HUES48 (cell line): Measurements from ENCODE around the gene DIP2B.

ENCODE experiments used
- H3K27ac ChIP-seq: one replicate; pipeline ENCODE4 v1.7.0; 2013; ENCODE audit warnings: low read depth, low read length, inconsistent platforms
- H3K27me3 ChIP-seq: 2 replicates; pipeline ENCODE4 v1.6.1; 2013; ENCODE audit warnings: mild to moderate bottlenecking, low read length; ENCODE audit not compliant: control insufficient read depth, insufficient read depth
- H3K36me3 ChIP-seq: 2 replicates; pipeline ENCODE4 v1.6.1; 2013; ENCODE audit warnings: low read length; ENCODE audit not compliant: control insufficient read depth, insufficient read depth
- H3K4me1 ChIP-seq: 2 replicates; pipeline ENCODE4 v1.6.1; 2013; ENCODE audit warnings: mild to moderate bottlenecking, low read length; ENCODE audit not compliant: control insufficient read depth, insufficient read depth
- H3K4me3 ChIP-seq: 2 replicates; pipeline ENCODE4 v1.5.1; 2013; ENCODE audit warnings: mild to moderate bottlenecking, low read depth, low read length
- H3K9ac ChIP-seq: 2 replicates; pipeline ENCODE4 v1.6.1; 2013; ENCODE audit warnings: mild to moderate bottlenecking, low read depth, low read length, moderate library complexity
- H3K9me3 ChIP-seq: 2 replicates; pipeline ENCODE4 v1.6.1; 2013; ENCODE audit warnings: low read length; ENCODE audit not compliant: control insufficient read depth, insufficient read depth

DIP2B gene

GRCh38 chr12:50686406-50686805, 181.6 kb downstream of the DIP2B start:
- Histone ChIP-seq H3K36me3 (peaks cover 55% of the 10 kb centered on the region), H3K9ac (no peak overlapping the region)

GRCh38 chr12:50686976-50687375, 182.2 kb downstream of the DIP2B start:
- peak overlapping the region; percentile 35 for H3K27ac ChIP-seq
- no peaks in the 10 kb centered on the region for H3K4me1 ChIP-seq
- peaks cover 53% of the 10 kb centered on the region for H3K36me3 ChIP-seq
- H3K9me3 ChIP-seq, result no peaks in the 10 kb centered on the region
- H3K9ac ChIP-seq, result no peak overlapping the region
- no peaks in the 10 kb centered on the region for H3K27me3 ChIP-seq
- no peak overlapping the region; the same call in 1 of the 2 replicates for H3K4me3 ChIP-seq

More at GRCh38 chr12:50686406-50686805, 181.6 kb downstream of the DIP2B start:
- Histone ChIP-seq H3K4me1 (no peaks in the 10 kb centered on the region), H3K9me3 (no peaks in the 10 kb centered on the region), H3K4me3 (no peak overlapping the region; the same call in 1 of the 2 replicates), H3K27me3 (no peaks in the 10 kb centered on the region), H3K27ac (no peak overlapping the region)

GRCh38 chr12:50689437-50689836, 184.7 kb downstream of the DIP2B start:
- Histone ChIP-seq H3K36me3 (peaks cover 59% of the 10 kb centered on the region), H3K27ac (no peak overlapping the region), H3K9me3 (no peaks in the 10 kb centered on the region), H3K4me3 (no peak overlapping the region), H3K9ac (no peak overlapping the region), H3K4me1 (no peaks in the 10 kb centered on the region), H3K27me3 (no peaks in the 10 kb centered on the region)

DNA sequence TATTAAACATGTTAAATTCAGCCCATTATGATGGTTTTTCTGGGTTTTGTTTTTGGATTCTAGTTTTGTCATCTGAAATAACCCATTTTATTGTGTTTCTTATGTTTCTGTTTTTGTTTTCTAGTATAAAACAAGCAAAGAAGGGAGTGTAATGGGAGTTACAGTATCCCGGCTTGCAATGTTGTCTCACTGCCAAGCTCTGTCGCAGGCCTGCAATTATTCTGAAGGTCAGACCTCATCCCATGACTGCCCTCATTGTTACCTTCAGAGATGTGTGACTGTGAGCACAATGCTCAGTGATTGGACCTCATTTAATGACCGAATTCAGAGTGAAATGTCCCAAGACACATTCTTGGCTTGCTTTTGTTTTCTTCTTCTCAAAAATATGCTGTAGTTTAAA, 186.1 kb downstream of the DIP2B start:
- no peaks in the 10 kb centered on the region for H3K9me3 ChIP-seq
- no peak overlapping the region for H3K27ac ChIP-seq
- H3K27me3 ChIP-seq, result no peaks in the 10 kb centered on the region
- H3K4me1 ChIP-seq, result no peaks in the 10 kb centered on the region
- peaks cover 64% of the 10 kb centered on the region for H3K36me3 ChIP-seq
- no peak overlapping the region for H3K4me3 ChIP-seq
- no peak overlapping the region for H3K9ac ChIP-seq

- Histone ChIP-seq H3K27me3 (no peaks in the 10 kb centered on the region), H3K9ac (no peak overlapping the region), H3K36me3 (peaks cover 82% of the 10 kb centered on the region)
Measured at GRCh38 chr12:50695961-50696360, 191.2 kb downstream of the DIP2B start.

DNA sequence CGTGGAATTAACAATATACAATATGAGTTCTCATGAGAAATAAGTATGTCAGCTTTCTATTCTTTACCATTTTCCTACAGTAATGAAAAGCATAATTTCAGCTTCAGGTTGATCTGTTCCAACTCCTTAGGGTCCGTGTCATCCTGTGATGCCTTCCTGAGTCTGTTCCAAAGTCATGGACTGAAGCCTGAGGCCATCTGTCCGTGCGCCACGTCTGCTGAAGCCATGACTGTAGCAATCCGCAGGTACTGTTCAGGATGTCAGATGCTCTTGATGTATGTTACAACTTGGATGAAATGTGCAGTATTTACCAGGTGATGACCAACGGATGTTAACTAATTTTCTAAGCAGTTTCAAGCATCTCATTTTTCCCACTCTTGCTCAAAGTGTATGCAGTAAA, 192.1 kb downstream of the DIP2B start:
- H3K27ac ChIP-seq, result no peak overlapping the region
- H3K4me3 ChIP-seq, result no peak overlapping the region
- H3K4me1 ChIP-seq, result no peaks in the 10 kb centered on the region
- H3K36me3 ChIP-seq, result peaks cover 75% of the 10 kb centered on the region
- no peak overlapping the region for H3K9ac ChIP-seq
- H3K27me3 ChIP-seq, result no peaks in the 10 kb centered on the region
- H3K9me3 ChIP-seq, result no peaks in the 10 kb centered on the region

More at GRCh38 chr12:50695961-50696360, 191.2 kb downstream of the DIP2B start:
- H3K27ac ChIP-seq, result no peak overlapping the region
- H3K9me3 ChIP-seq, result no peaks in the 10 kb centered on the region
- no peak overlapping the region for H3K4me3 ChIP-seq
- no peaks in the 10 kb centered on the region for H3K4me1 ChIP-seq

DNA sequence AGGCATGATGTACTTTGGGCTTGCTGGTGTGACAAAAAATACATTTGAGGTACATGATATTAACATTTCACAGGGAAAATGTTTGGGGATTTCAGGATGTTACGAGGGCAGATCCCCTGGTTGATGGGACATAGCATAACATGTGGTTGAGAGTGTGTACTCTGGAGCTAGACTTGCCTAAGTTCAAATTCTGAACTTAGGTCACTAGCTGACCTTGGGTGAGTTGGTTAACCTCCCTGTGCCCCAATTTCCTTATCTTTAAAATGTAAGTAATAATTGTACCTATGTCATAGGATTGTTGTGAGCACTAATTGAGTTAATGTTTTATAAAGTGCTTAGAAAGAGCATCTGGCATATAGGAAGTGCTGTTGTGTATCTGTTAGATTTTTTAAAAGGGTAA, 194.4 kb downstream of the DIP2B start:
- Histone ChIP-seq H3K36me3 (peaks cover 74% of the 10 kb centered on the region), H3K9me3 (no peaks in the 10 kb centered on the region), H3K4me1 (no peaks in the 10 kb centered on the region), H3K9ac (no peak overlapping the region), H3K4me3 (no peak overlapping the region), H3K27ac (no peak overlapping the region), H3K27me3 (no peaks in the 10 kb centered on the region)

DNA sequence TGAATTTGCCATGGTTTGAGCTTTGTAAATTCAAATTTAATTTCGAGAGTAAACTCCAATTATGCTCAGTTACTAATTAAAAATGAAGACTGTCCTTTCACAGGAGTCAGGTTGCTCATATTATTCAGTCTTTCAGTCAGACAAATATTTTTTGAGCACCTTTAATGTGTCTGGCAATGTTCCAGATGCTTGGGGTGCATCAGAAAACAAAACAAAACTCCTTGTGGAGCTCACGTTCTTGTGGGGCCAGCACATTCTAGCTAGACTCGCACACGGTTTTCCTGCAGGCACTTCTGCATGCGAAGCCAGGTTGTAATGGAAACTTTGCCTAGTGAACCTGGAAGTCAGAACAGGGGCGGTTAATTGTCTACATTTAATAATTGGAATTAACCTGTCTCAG, 195.2 kb downstream of the DIP2B start:
- Histone ChIP-seq H3K9me3 (no peaks in the 10 kb centered on the region), H3K27ac (no peak overlapping the region), H3K9ac (no peak overlapping the region), H3K27me3 (no peaks in the 10 kb centered on the region), H3K36me3 (peaks cover 76% of the 10 kb centered on the region), H3K4me3 (no peak overlapping the region), H3K4me1 (no peaks in the 10 kb centered on the region)

- Histone ChIP-seq H3K36me3 (peaks cover 72% of the 10 kb centered on the region), H3K4me3 (no peak overlapping the region)
Measured at GRCh38 chr12:50706606-50707005, 201.8 kb downstream of the DIP2B start.

DNA sequence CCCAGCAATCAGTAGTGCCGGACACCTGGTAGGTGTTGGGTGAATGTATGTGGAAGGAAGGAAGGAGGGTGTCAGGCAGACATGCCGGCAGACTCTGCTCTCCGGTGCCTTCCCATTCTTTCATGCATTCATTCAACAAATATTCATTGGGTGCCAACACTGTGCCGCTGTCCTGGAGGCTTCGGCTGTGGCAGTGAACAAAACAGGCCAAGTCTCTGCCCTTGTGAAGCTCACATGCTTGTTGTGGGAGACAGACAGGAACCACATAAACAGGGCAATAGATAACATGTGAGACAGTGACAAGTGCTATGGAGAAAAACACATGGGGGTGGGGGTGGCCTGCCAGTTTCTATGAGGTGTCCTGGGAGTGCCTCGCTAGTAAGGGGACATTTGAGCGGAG, 202.6 kb downstream of the DIP2B start:
- H3K27ac ChIP-seq, result no peak overlapping the region
- peaks cover 77% of the 10 kb centered on the region for H3K36me3 ChIP-seq
- no peaks in the 10 kb centered on the region for H3K9me3 ChIP-seq
- H3K27me3 ChIP-seq, result no peaks in the 10 kb centered on the region
- no peaks in the 10 kb centered on the region for H3K4me1 ChIP-seq
- no peak overlapping the region for H3K4me3 ChIP-seq
- H3K9ac ChIP-seq, result no peak overlapping the region

More at GRCh38 chr12:50706606-50707005, 201.8 kb downstream of the DIP2B start:
- Histone ChIP-seq H3K27ac (no peak overlapping the region), H3K9me3 (no peaks in the 10 kb centered on the region), H3K9ac (no peak overlapping the region), H3K4me1 (no peaks in the 10 kb centered on the region), H3K27me3 (no peaks in the 10 kb centered on the region)

- no peaks in the 10 kb centered on the region for H3K4me1 ChIP-seq
- H3K9ac ChIP-seq, result no peak overlapping the region
- H3K9me3 ChIP-seq, result no peaks in the 10 kb centered on the region
- H3K27ac ChIP-seq, result no peak overlapping the region
- H3K36me3 ChIP-seq, result peaks cover 73% of the 10 kb centered on the region
- H3K4me3 ChIP-seq, result no peak overlapping the region
- H3K27me3 ChIP-seq, result no peaks in the 10 kb centered on the region
Measured at GRCh38 chr12:50708631-50709030, 203.8 kb downstream of the DIP2B start.

GRCh38 chr12:50711121-50711520, 206.3 kb downstream of the DIP2B start:
- no peaks in the 10 kb centered on the region for H3K4me1 ChIP-seq
- H3K9me3 ChIP-seq, result no peaks in the 10 kb centered on the region
- peaks cover 72% of the 10 kb centered on the region for H3K36me3 ChIP-seq
- H3K4me3 ChIP-seq, result no peak overlapping the region
- H3K9ac ChIP-seq, result no peak overlapping the region
- H3K27me3 ChIP-seq, result no peaks in the 10 kb centered on the region
- H3K27ac ChIP-seq, result no peak overlapping the region
